GM12872 (cell line): ENCODE data around the gene PLD6.

Source experiments
- TF ChIP-seq, protein P1 (sequence below): IDR thresholded peaks from 3 replicates; pipeline ENCODE4 v1.5.1; 2011; ENCODE audit warnings: low read depth, mild to moderate bottlenecking, low read length, moderate library complexity; ENCODE audit not compliant: insufficient read depth

PLD6 gene

DNA sequence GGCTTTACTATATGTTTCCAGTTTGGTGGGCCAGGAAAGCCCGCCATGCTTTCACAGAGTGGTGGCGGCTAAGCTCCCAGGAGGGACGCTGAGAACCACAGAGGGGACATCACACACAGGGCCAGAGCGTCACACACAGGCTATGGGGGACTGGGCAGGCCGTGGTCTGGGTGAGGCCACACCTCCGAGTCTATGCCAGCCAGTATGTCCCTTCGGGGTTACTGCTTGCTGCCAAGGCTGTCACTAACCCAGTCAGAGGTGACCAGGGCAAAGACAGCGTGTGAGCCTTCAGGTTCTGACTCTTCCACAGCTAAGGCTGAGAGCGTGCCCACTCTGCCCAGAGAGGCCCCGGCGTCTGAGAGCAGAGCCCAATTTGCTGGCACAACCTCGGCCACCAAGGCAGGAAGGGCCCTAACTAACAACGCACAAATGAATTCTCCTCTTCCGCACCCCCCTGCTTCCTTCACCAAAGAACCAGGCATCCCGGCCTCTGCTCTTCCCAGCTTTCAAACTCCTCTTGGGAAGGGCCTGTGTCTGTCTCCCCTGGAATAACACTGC, 2.9 kb downstream of the PLD6 start:
- TF ChIP-seq, protein P1, sequence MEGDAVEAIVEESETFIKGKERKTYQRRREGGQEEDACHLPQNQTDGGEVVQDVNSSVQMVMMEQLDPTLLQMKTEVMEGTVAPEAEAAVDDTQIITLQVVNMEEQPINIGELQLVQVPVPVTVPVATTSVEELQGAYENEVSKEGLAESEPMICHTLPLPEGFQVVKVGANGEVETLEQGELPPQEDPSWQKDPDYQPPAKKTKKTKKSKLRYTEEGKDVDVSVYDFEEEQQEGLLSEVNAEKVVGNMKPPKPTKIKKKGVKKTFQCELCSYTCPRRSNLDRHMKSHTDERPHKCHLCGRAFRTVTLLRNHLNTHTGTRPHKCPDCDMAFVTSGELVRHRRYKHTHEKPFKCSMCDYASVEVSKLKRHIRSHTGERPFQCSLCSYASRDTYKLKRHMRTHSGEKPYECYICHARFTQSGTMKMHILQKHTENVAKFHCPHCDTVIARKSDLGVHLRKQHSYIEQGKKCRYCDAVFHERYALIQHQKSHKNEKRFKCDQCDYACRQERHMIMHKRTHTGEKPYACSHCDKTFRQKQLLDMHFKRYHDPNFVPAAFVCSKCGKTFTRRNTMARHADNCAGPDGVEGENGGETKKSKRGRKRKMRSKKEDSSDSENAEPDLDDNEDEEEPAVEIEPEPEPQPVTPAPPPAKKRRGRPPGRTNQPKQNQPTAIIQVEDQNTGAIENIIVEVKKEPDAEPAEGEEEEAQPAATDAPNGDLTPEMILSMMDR, result no peak

DNA sequence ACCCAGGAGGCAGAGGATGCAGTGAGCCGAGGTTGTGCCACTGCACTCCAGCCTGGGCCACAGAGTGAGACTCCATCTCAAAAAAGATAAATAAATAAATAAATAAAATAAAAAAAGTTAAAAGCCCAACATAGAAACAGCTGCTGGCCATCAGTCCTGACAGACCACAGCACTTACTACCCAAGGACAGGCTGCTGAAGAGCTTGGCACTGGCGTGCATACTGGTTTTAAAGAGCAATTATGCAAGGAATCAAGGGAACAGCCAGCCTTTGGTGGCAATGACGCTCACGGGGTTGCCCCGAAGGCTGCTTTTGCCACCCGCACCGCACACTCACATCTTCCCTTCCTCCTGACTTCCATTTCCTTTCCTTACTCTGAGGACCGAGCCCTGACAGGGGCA, 4.2 kb downstream of the PLD6 start:
- TF ChIP-seq, protein P1, result no peak

DNA sequence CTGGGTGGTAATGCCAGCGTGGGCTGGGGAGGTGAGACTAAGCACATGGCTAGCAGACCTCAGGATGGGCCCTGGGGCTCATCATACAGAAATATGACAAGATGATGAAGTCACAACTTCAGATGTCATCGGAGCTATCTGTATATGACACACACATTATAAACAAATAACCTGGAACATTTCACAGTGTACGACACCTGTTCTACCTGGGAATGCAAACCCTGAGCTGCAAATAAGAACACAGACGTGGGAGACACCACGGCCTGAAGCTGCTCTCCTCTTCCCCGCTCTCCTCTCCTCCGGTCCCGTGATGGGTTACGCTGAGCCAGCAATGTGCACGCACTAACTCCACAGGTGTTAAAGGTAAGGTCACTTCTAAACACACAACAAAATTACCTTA, 4.9 kb downstream of the PLD6 start:
- TF ChIP-seq, protein P1, result no peak

DNA sequence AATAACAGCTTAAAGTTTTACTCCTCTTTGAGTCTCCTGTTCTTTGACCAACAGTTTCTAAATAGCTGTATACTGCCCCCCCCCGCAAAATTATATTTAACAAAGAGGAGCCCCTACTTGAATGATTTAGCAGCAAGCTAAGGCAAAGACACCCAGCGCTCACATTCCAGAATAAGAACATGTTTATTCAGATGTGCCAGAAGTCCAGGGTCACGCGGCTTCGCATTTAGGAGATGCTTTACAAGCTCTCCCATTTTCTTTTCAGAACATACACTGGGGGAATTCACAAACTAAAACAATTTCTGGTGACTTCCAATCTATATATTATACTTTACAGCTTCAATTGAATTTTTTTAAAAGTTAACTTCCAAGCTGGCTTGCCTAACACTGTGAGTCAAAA, 5.3 kb downstream of the PLD6 start:
- TF ChIP-seq, protein P1, result no peak

DNA sequence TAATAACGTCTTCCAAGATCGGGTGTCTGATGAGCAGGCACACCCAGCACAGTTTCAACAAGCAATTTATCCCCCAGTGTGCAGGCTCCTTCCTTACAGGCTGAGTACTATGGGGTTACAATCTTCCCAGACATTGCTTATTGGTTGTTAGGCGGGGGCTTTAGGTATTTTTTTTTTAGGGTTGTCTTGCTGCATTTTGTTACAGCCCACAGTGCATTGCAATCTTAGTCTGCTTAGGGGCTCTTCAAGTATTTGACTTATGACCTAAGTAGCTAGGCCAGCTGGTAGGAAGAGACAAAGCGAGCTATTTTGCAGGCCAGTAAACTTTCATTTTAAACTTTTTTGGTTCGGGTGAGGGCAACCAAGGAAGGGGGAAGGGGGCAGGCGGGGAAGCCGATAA, 5.8 kb downstream of the PLD6 start:
- TF ChIP-seq, protein P1, result no peak

DNA sequence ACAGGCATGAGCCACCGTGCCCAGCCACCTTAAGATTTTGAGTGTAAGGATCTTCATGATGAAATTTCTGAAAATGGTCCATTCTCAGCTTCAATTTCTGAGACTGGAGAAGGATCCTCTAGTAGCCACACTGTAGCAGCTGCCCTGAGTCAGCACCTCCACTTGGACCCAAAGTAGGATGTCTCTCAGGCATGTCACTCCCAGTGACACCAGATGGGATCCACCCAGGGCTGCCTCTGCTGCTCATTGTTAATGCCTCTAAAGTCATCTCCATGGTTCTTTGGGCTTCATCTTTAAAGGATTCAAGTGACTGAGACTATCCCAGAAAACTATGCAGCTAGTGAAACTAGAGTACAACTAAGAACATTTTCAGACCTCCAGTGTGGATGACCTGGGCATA, 7.9 kb downstream of the PLD6 start:
- TF ChIP-seq, protein P1, result no peak

DNA sequence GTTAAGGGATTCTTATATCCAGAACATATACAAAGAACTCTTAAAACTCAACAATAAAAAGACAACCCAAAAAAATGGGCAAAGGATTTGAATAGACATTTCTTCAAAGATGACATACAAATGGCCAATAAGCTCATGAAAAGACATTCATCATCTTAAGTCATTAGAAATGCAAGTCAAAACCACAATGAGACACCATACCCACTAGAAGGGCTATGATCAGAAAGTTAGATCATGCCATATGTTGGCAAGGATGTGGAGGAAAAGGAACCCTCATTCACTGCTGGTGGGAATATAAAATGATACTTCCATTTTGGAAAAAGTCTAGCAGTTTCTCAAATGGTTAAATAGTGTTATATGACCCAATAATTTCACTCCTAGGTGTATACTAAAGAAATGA, 9.4 kb downstream of the PLD6 start:
- TF ChIP-seq, protein P1, result no peak
